ENCODE results near the gene AQP6.
"Not testable (repeated sequence)": the region's sequence is repeated elsewhere in the genome, so short reads cannot be mapped to it uniquely, and the experiment has no call there.

Gene AQP6

GRCh38 chr12:49973361-49973830 is 649 bp downstream of the AQP6 start:
- no peak for DNase-seq

- peak in 1 of 2 experiments; percentile 59 for DNase-seq
Observed at GRCh38 chr12:49974231-49974675, 1.5 kb downstream of the AQP6 start.

GRCh38 chr12:49974677-49975317 is 2.0 kb downstream of the AQP6 start:
- DNase-seq = no peak

GRCh38 chr12:49975318-49975761 is 2.6 kb downstream of the AQP6 start:
- no peak for DNase-seq

GRCh38 chr12:49976557-49976956 is 3.8 kb downstream of the AQP6 start:
- DNase-seq = no peak

GRCh38 chr12:49978125-49978524 is 5.4 kb downstream of the AQP6 start:
- no peak for DNase-seq

GRCh38 chr12:49979016-49979586 is 6.4 kb downstream of the AQP6 start:
- no peak for DNase-seq

- DNase-seq = no peak
Observed at GRCh38 chr12:49979791-49980190, 7.0 kb downstream of the AQP6 start.

GRCh38 chr12:49980501-49981349 is 8.0 kb downstream of the AQP6 start:
- DNase-seq = no peak

GRCh38 chr12:49982246-49983087 is 9.7 kb downstream of the AQP6 start:
- no peak for DNase-seq

- no peak for DNase-seq
Observed at GRCh38 chr12:49983892-49984291, 11.1 kb downstream of the AQP6 start.

- DNase-seq = no peak
Observed at GRCh38 chr12:49984476-49985359, 12.0 kb downstream of the AQP6 start.

- DNase-seq = no peak
Observed at GRCh38 chr12:49985981-49986380, 13.2 kb downstream of the AQP6 start.

GRCh38 chr12:49986476-49986875 is 13.7 kb downstream of the AQP6 start:
- not testable (repeated sequence) for DNase-seq

- no peak for DNase-seq
Observed at GRCh38 chr12:49987625-49988303, 15.0 kb downstream of the AQP6 start.

- not testable (repeated sequence) for DNase-seq
Observed at GRCh38 chr12:49989400-49989799, 16.7 kb downstream of the AQP6 start.

- no peak for DNase-seq
Observed at GRCh38 chr12:49990273-49990672, 17.5 kb downstream of the AQP6 start.

- no peak for DNase-seq
Observed at GRCh38 chr12:49998453-49998852, 25.7 kb downstream of the AQP6 start.

- no peak for DNase-seq
Observed at GRCh38 chr12:50003595-50003994, 30.8 kb downstream of the AQP6 start.

GRCh38 chr12:50004696-50005095 is 31.9 kb downstream of the AQP6 start:
- DNase-seq = no peak

- peak in 1 of 2 experiments; percentile 46 for DNase-seq
Observed at GRCh38 chr12:50005175-50005574, 32.4 kb downstream of the AQP6 start.
